ENCODE results near the gene CRYGN. TPM values are rescaled to one million over a fixed set of nuclear protein-coding genes. Genes with fewer than 3 reads are reported as not detected.

CRYGN gene
- total RNA-seq, 1 experiment from 2014 or later, result not detected

DNA sequence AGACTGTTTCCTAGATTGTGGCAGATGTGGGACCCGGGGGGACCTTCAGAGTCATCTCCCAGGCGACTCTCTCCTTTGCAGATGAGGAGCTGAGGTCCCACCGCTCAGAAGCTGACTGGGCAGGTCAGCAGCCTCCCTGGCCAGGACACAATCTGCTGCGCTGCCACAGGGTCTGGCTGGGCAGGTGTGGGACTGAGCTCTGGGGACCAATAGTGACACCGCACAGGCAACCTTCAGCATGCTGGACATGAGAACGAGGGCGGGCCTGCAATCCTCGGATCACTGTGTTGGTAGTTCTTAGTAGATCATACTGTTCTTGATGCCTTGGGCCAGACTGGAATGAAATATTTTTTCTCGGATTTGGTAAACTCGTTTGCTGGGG, 20.5 kb upstream of the CRYGN start:
- DNase-seq (ENCODE audit: low spot score), result no peak

DNA sequence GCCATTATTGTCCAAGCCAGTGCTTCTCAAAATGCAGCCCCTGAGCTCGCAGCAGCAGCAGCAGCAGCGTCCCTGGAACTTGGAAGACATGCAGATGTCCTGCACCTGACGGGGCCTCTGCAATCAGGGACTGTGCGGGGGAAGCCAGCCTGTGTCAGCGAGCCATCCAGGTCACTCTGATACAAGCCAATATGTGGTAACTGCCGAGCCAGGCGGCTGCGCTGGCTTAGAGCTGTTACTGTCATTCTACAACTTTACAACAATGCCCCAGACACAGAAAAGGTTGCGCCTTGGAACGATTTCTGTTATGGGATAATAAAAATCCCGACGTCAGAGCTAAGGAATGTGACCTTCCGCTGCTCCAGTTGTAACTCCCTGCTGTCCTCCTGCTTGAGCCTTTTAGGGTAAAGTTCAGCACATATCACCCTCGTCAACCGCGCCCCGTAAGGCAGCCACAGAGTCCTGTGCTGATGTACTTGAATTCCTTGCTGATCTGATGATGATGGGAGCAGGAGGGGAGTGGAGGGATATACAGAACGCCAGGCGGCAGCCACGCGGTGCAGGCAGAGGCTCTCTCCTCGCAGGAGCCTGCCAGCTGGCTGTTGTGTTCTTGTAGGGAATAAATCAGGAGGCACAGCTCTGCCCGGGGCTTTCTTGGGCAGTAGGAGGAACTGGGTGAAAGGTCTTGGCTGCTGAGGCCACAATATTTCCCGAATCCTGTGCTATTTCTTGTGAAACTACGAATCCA, 20.0 kb upstream of the CRYGN start:
- peak; percentile 92 for DNase-seq (ENCODE audit: low spot score)

GRCh38 chr7:151457534-151457933, 17.6 kb upstream of the CRYGN start:
- DNase-seq (ENCODE audit: low spot score), result no peak

- no peak for DNase-seq (ENCODE audit: low spot score)
Measured at GRCh38 chr7:151456782-151457181, 16.8 kb upstream of the CRYGN start.

DNA sequence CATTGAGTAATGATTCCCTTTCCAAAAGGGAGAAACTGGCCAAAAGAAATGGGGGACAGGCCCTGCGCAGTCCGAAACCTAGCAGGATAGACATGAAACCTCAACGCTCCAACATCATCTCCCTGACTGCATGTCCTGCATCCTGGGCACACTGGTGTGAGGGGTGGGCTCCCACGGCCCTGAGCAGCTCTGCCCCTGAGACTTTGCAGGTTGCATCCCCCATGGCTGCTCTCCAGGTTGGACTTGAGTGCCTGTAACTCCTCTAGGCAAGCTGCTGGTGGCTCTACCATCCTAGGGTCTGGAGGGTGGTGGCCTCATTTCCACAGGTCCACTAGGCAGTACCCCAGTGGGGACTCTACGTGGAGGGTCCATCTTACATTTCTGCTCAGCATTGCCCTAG, 16.3 kb upstream of the CRYGN start:
- DNase-seq (ENCODE audit: low spot score), result no peak

GRCh38 chr7:151455690-151456089, 15.7 kb upstream of the CRYGN start:
- DNase-seq (ENCODE audit: low spot score), result no peak

- no peak for DNase-seq (ENCODE audit: low spot score)
Measured at GRCh38 chr7:151454932-151455530, 15.1 kb upstream of the CRYGN start.

DNA sequence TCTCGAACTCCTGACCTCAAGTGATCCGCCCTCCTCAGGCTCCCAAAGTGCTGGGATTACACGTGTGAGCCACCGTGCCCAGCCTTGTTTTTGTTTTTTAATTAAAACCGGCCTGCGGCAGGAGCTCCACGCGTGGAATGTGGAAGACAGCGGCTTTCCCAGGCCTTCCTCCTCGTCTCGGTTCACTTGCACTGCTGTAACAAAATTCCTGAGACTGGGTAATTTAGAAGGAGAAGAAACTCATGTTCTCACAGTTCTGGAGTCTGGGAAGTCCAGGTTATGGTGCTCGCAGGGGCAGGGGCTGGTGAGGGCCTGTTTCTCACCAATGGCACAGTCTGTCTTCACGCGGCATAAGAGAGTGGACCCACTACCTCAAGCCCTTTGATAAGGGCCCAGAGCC, 14.4 kb upstream of the CRYGN start:
- no peak for DNase-seq (ENCODE audit: low spot score)

- DNase-seq (ENCODE audit: low spot score), result no peak
Measured at GRCh38 chr7:151453326-151453791, 13.4 kb upstream of the CRYGN start.

DNA sequence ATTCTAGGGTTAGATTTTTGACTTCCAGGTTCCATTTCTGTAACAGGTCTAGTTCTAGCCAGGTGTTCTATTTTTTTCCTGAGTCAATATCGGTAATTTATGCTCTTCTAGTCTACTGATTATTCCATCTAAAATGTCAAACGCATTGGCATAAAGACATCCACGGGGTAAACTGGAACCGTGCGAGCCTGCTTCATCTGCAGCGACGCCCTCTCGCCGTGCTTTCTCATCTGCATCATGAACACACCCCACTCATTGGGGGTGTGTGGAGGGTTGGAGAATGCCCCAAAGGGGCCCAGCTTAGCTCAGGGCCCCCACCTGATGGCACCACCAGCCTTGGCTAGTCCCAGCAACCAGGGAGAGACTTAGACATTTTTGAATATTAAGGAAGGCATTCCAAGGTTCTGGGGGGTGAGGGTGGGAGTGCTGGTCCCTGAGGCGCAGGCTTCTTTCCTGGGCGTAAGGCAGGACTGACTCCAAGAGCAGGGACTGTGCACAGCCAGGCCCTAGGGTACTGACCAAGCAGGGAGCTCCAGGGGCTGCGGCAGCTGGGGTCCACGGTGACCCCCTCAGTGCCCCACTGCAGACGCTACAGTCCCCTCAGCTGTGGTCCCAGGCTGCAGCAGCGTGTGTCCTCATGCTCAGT, 12.9 kb upstream of the CRYGN start:
- no peak for DNase-seq (ENCODE audit: low spot score)

DNA sequence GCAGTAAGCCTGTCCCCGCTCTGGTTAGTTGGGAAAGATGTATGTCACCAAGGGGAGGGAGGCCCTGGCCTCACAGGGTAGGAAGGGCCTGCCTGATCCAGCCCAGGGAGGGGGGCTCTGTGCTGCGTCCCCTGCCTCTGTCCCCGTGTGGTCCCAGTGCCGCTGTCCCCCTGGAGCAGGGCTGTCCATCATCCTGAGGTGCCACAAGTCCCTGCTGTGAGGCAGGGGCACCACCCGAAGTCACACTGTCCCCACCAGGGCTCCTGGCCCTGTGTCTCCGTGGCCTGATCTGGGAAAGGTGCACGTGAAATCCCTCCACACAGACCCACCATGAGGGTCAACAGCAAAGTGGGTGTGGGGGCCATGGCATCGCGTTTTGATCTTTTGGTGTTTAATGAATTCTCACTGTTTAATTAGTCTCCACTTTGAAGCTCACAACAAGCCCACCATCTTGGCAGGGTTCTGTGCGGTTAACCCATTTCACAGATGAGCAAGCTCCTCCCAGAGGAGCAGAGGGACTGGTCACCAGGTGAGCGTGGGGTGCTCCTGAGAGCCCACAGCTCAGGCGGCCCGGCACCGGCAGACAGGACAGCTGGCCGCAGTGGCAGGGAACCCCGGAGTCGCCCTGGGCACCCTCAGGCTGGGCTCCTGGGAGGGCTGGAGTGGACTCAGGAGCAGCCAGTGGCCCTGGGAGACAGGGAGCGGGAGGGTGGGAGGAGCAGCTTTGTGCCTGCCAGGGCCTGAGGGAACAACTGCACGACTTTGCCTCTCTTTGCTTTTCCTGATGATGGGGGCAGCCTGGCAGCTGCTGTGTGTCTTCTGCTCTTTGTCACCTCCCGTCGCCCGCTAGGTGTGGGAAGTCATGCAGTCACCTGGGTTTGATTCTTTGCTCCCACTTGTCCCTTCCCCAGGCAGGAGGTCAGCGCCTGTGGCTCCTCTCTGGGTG, 12.0 kb upstream of the CRYGN start:
- DNase-seq (ENCODE audit: low spot score), result no peak

GRCh38 chr7:151451156-151451555, 11.2 kb upstream of the CRYGN start:
- DNase-seq (ENCODE audit: low spot score), result no peak

DNA sequence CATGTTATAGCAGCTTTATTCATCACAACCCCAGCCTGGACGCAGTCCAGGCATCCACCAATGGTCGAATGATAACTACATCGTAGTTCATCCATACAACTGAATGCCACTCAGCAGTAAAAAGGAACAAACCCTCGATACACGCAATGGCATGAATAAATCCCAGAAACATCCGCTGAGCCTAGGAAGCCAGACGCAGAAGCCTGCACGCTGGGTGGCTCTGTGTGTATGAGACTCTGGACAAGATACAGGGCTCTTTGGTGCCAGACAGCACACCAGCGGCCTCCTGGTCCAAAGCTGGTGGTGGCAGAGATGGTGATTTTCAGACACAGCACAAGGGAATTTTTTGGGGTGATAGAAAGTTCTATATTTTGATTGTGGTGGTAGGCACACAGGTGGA, 10.0 kb upstream of the CRYGN start:
- DNase-seq (ENCODE audit: low spot score), result no peak

DNA sequence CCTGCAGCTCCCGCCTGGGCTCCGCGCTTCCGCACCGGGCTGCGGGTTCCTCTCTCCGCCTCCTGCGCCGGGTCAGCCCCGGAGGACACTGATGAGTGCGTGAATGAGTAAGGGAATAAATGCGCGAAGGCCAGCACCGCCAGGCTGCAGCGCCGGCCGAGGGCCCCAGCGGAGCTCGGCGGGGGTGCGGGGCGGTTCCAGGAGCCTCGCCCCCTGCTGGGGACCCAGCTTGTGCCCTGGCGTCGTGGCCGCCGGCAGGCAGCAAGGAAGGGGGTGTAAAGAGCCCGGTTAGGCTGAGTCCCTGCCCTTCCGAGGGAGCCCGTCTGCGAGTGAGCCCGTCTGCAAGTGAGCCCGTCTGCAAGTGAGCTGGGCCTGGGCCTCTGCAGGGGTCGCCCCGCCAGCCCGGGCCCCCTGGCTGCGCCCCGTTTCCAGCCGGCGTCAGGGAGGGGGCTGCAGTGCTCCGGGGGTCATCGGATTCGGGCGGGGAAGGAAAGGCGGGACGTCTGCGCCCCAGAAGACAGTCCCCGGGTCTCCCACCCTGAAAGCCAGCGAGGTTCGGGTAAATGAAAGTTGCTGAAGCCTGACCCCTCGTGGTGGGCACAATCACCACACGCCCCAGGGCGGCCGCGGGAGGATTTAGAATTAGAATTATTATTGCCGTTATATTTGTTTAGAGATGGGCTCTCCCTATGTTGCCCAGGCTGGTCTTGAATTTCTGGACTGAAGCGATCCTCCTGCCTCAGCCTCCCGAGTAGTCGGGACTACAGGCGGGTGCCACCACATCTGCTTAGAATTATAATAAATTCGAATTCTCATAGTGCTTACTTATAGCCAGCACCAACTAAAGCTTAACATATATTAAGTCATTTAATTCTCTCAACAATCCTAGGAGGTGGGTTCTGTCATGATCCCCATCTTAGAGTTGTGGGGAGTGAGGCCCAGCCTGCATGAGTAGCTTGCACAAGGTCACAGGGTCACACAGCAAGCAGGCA, 8.6 kb upstream of the CRYGN start:
- DNase-seq (ENCODE audit: low spot score), result no peak

GRCh38 chr7:151447901-151448260, 7.9 kb upstream of the CRYGN start:
- no peak for DNase-seq (ENCODE audit: low spot score)

GRCh38 chr7:151447312-151447711, 7.4 kb upstream of the CRYGN start:
- no peak for DNase-seq (ENCODE audit: low spot score)

- DNase-seq (ENCODE audit: low spot score), result no peak
Measured at GRCh38 chr7:151446412-151446811, 6.5 kb upstream of the CRYGN start.

GRCh38 chr7:151444632-151445031, 4.7 kb upstream of the CRYGN start:
- no peak for DNase-seq (ENCODE audit: low spot score)

GRCh38 chr7:151442776-151443496, 3.0 kb upstream of the CRYGN start:
- DNase-seq (ENCODE audit: low spot score), result no peak

GRCh38 chr7:151440799-151441445, 981 bp upstream of the CRYGN start:
- no peak for DNase-seq (ENCODE audit: low spot score)
